HG03175 (cell line): ENCODE data around the gene LRRC4C.

ENCODE experiments used
- ATAC-seq: cut with Tn5 transposase; IDR thresholded peaks from one replicate; pipeline ENCODE4 v1.9.1; 2021; ENCODE audit warnings: mild to moderate bottlenecking, moderate library complexity; ENCODE audit not compliant: unreplicated experiment

The LRRC4C gene

GRCh38 chr11:40306938-40307548, 1152.4 kb downstream of the LRRC4C start:
- peak; percentile 85 for ATAC-seq

DNA sequence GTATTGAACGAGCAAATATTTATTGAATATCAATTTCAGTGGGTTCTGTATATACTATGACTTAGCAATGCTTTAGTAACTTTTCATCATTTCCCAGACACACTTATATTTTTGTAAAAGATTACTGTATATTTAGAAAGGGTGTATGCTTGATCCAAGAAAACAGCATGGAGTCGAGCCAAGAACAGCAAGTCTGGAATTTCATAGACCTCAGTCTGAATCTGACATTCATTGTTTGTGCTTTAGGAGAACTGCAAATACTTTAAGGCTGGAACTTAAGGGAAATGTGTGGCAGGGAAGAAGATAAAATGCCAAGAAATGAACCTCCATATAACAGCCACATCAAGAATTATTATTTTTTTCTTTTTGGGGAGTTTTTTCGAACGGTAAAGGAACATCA, 1156.8 kb downstream of the LRRC4C start:
- no peak for ATAC-seq

DNA sequence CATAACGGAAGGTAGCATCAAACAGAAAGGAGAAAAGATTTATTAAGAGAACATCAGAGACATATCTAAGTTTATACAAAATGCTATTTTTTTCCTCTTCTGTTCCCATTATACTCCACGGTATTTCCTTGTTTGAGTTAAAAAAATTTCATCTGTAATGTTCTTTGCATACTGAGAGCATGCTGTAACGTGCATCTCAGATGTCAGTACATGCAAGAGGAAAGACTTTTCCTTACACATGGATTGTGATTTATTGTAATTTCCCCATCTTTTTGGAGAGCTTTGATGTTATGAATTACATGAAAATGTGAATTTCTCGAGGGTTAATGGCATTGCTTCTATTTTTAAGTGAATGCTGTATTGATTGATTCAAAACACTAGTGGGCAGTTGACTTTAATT, 1164.0 kb downstream of the LRRC4C start:
- ATAC-seq: no peak

GRCh38 chr11:40294741-40295140, 1164.7 kb downstream of the LRRC4C start:
- no peak for ATAC-seq

DNA sequence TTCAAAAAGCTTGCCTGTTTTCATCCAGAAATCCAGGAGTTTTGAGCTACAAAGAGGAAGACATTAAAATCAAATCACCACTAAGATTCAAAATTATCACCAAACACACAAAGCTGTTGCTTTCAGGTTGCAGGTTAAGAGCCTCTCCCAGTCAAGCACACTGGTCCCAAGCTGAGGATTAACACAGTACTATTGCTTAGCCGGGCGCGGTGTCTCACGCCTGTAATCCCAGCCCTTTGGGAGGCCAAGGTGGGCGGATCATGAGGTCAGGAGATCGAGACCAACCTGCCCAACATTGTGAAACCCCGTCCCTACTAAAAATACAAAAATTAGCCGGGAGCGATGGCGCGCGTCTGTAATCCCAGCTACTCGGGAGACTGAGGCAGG, 1165.1 kb downstream of the LRRC4C start:
- peak; percentile 20 for ATAC-seq

DNA sequence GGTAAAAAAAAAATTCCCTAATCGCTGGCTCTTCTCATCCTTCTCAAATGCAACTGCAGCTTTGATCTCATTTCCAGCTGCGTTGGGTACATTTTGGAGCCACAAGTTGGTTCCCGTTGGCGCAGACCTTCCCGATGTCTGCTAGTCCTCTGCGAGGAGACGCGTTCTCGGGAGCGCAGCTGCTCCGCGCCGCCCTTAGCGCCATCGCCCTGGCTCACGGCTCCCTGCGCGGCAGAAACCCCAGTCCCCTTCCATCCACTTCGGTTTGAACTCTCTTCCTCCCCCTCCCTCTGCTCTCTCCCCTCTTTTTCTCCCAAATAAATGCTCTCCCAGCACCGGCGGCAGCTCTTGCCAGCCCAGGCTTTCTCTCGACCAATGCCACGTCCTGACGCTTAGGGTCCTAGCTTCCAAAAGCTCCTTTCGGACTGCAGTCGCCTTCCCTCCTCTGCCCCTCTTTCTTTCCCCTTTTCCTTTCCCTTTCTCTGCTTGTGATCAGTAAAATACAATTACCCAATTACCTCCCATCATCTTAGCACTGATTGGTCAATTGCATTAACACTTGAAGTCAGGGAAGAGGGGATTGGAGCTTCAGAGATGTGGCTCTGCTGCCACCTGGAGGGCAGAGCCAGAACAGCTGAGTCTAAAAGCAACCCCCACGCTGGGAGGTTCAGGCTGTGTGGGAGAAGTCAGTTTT, 1165.7 kb downstream of the LRRC4C start:
- peak; percentile 92 for ATAC-seq

DNA sequence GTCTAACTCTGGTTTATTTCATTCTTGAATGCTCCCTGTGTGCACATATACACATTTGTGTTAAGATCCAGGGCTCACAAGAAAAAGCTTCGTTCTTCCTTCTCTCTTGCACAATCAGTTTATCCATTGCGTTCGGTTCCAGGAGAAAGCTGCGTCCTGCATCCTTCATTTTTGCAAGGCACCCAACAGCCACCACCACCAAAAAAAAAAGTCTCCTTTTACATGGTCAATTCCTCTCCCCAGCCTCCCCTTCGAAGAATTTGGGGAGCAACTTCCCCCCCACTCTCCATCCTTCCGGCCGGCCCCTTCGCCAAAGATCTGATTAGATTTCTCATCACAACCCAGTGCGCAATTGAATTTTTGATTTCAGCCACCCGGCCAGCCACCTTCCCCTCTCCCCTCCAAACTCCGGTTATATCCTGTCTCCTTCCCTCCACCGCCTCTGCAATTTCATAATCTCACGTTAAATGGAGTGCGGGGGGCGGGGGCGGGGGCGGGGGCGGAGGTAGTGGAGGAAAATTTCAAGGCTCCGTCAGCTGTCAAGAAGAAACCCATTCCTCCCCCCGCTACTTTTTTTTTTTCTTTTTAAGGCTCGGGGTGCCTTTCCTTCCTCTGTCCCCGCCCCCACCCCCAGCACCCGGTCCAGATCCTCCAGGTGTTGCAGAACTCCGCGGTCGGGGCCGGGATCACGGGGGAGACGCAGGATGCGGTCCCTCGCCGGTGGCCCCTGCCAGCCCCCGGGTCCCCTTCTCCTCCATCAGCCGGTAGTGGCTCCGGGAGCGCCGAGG, 1166.5 kb downstream of the LRRC4C start:
- no peak for ATAC-seq

DNA sequence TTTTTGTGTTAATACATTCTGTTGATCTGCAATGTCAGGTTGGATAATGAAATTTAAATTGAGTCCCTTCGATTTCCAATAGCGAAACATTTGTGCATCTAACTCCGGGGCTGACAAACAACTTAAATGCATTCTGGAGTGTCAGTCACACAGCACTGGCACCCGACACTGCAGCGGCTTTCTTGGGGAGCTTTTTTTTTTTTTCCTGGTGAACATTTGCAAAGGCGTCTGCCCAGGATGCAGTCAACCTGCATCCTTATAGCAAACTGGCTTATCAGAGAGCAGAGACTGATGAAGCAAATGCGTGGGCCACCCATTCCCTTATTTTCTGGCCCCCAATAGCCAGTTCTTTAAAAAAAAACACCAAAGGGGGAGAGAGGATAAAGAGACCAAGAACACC, 1167.7 kb downstream of the LRRC4C start:
- no peak for ATAC-seq

- no peak for ATAC-seq
These were observed 1168.1 kb downstream of the LRRC4C start for GRCh38 chr11:40291329-40291728.

DNA sequence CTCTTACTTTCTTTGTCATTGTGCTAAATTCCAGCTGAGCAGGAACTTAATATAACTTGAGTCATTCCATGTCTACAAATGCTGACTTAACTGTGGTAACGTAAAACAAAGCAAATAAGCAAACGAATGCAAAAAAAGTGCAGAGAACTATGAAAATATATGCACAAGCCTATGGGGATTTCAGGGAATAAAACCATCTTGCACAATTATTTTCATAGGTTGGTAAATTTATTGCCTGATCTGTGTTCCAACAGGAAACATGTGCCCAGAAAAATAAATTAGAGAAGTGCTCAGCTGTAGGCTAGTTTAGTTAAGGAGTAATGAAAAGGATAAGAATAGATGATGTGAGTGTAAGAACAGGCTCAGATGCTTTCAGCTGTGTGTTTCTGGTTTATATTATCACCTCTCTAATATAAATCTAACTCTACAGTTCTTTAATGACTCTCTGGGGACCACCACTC, 1169.3 kb downstream of the LRRC4C start:
- ATAC-seq: no peak

- ATAC-seq: no peak
These were observed 1170.1 kb downstream of the LRRC4C start for GRCh38 chr11:40289370-40289769.

GRCh38 chr11:40287916-40288803, 1171.3 kb downstream of the LRRC4C start:
- no peak for ATAC-seq

GRCh38 chr11:40286137-40286536, 1173.3 kb downstream of the LRRC4C start:
- no peak for ATAC-seq

- ATAC-seq: no peak
These were observed 1173.9 kb downstream of the LRRC4C start for GRCh38 chr11:40285558-40285957.

GRCh38 chr11:40281052-40281580, 1178.3 kb downstream of the LRRC4C start:
- ATAC-seq: peak; percentile 75

DNA sequence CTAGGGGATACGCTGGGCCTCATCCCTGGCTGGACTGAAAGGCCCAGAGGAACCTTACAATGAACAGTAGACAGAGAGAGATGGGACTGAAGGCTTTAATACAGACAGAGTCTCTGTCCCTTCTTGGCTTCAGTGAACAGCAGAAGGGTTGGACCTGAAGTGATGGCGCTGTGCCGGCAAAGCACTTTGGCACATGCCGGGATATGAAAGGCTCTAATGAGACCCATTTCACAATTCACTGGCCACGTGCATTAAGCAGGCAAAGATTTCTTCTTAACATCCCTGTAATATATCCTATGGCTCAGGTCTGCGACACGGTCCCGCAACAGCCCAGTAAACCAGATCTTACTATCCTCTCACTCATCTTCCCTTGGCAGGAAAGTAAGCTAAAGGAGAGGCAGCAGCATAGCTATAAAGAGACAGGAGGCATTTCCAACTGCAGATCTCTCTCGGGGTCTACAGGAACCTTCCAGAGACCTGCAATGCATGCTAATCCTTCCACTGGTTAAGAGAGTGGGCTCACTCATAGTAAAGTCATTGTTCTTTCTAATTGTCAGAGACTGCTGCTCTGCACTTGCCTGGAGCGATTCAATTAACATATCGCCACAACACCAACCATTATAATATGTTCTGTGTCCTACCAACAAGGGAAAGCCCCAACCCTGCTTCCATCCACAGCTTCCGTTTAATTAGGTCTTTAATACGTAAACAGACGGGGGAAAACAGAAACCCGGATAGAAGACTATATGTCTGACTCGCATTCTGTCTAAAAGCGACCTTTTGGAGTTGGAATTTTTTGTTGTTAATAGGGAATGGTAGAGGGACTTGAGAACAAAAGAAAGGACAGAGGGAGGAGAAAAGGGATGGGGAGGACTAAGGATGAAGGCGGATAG, 1179.0 kb downstream of the LRRC4C start:
- ATAC-seq: peak; percentile 11

- no peak for ATAC-seq
These were observed 1182.5 kb downstream of the LRRC4C start for GRCh38 chr11:40276960-40277359.

DNA sequence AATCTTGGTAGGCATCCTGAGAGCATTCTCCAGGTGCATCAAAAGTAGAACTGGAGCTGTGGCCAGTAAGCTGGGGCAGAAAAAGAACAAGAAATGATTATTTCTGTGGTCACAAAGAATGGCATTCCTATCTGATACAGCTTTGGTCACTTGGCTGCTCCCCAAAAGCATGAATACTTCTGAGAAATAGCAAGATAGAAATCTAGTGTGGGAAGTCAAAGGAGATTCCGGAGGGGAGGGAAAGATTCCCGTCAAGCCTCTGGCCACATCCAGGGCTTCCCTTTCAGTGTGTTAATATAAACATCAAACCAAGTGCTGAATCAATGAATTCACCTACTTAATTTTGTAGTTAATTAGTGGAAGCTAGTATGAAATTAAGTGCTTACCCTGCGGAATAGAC, 1185.4 kb downstream of the LRRC4C start:
- ATAC-seq: no peak

DNA sequence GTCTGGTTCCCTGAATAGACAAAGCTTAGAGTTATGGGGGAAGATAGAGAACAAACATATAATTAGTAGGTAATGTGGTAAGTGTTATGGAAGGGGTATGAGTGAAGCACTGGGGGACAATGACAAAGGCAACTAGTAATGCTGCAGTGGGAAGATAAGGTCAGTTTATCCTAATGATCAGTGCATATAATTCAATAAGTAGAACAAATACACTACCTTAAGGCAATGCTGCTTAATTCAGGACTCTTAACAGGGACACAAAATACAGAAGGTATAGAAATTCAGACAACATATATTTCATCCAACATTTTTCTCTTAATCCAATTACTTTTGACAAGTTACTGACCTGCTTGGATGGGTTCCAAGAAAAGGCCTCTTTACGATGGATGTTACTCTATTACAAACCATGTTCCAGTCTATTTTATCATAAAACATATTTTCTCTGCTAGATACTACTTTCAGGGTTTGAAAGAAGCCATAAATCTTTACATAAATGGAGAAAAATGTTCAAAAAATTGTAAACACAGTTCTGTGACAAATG, 1186.2 kb downstream of the LRRC4C start:
- no peak for ATAC-seq
